GM12892 (cell line): ENCODE data around the gene GRHPR.
"Not testable (repeated sequence)": the region's sequence is repeated elsewhere in the genome, so short reads cannot be mapped to it uniquely, and the experiment has no call there.

Experiments used
- DNase-seq: peaks from one replicate; pipeline ENCODE4 v3.0.0; 2011; ENCODE audit not compliant: insufficient read length
- FAIRE-seq: peaks from 2 replicates; lab custom pipeline; 2011; peaks lifted over from hg19 to GRCh38; lab: Jason Lieb, UNC
- POLR2A ChIP-seq: IDR thresholded peaks from 2 replicates; pipeline ENCODE4 v1.6.1; 2011; ENCODE audit warnings: low read depth, low read length, control low read depth
- POLR2AphosphoS5 ChIP-seq: IDR thresholded peaks from 2 replicates; pipeline ENCODE4 v1.6.1; 2011; ENCODE audit warnings: low read depth, low read length, control low read depth
- TAF1 ChIP-seq: IDR thresholded peaks from 2 replicates; pipeline ENCODE4 v1.6.1; 2011; ENCODE audit warnings: low read depth, mild to moderate bottlenecking, control low read depth, low read length, borderline replicate concordance

The GRHPR gene

GRCh38 chr9:37382982-37383357 is 39.5 kb upstream of the GRHPR start:
- TF ChIP-seq TAF1 (no peak), POLR2A (no peak), POLR2AphosphoS5 (no peak)
- no peak for DNase-seq
- FAIRE-seq, result peak; percentile 78

- TF ChIP-seq POLR2AphosphoS5 (no peak), POLR2A (no peak), TAF1 (no peak)
- DNase-seq (no peak), FAIRE-seq (no peak)
Measured at GRCh38 chr9:37383393-37383792, 39.1 kb upstream of the GRHPR start.

GRCh38 chr9:37383876-37384746 is 38.4 kb upstream of the GRHPR start:
- no peak for FAIRE-seq
- DNase-seq, result no peak
- no peak for TF ChIP-seq POLR2AphosphoS5
- TF ChIP-seq TAF1, result no peak
- TF ChIP-seq POLR2A, result no peak

DNA sequence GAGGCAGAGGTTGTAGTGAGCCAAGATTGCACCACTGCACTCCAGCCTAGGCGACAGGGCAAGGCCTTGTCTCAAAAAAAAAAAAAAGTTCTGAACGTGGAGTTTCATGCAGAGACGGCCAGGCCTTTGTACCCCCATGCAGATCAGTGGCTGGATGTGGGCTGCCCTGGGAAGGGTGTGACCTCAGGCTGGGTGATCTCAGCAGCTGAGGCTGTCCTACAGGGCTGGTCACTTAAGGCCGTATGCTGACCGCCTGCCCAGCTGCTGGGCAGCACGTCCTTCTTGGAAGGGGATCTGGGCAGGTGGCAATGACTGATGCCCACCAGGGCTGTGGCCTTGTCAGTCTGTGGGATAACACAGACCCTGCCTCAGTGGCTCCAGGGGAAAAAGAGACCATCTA is 37.2 kb upstream of the GRHPR start:
- no peak for FAIRE-seq
- TF ChIP-seq POLR2AphosphoS5 (no peak), TAF1 (no peak), POLR2A (no peak)
- no peak for DNase-seq

- DNase-seq (no peak), FAIRE-seq (no peak)
- TF ChIP-seq POLR2A (no peak), POLR2AphosphoS5 (no peak), TAF1 (no peak)
Measured at GRCh38 chr9:37386988-37387387, 35.5 kb upstream of the GRHPR start.

GRCh38 chr9:37390759-37391158 is 31.7 kb upstream of the GRHPR start:
- peak; percentile 87 for FAIRE-seq
- TF ChIP-seq POLR2AphosphoS5, result no peak
- TF ChIP-seq TAF1, result no peak
- no peak for TF ChIP-seq POLR2A
- DNase-seq, result peak; percentile 70

DNA sequence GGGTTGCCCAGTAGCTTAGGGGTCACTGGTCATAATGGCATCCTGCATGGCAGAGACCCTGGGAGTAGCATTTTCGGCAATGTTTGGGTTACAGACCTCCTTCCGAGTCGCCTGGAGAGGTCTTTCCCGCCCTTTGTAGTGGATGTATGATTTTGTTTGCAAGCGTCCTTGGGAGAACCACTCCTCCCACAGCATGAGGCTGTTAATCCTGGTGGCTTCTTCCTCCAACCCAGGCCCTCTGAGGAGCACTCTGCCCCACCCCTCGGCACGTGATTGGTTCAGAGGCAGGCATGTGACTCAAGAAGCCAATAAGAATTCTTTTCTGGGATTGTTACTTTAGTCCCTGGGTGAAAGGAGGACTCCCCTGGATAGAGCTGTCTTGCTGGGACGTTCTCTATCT is 30.2 kb upstream of the GRHPR start:
- no peak for DNase-seq
- TF ChIP-seq POLR2AphosphoS5 (no peak), POLR2A (no peak), TAF1 (no peak)
- FAIRE-seq, result no peak

DNA sequence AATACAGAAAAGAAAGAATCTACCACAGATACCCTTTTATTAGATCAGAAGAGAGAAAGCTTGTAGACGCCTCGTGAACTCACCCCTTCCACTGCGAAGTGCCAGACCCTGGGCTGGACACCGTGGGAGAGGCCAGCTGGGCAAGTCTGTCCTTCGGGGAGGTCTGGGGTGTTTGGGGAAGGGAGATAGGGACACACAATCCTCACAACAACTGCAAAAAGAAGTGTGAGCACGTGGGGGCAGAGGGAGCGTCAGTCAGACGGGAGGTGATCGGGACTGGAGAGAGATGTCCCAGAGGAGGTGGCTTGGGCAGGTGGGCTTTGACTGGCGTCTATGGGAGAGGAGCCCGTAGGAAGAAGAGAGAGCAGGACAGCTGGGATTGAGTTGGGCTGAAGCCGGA is 27.3 kb upstream of the GRHPR start:
- no peak for FAIRE-seq
- TF ChIP-seq TAF1, result no peak
- no peak for TF ChIP-seq POLR2A
- TF ChIP-seq POLR2AphosphoS5, result no peak

DNA sequence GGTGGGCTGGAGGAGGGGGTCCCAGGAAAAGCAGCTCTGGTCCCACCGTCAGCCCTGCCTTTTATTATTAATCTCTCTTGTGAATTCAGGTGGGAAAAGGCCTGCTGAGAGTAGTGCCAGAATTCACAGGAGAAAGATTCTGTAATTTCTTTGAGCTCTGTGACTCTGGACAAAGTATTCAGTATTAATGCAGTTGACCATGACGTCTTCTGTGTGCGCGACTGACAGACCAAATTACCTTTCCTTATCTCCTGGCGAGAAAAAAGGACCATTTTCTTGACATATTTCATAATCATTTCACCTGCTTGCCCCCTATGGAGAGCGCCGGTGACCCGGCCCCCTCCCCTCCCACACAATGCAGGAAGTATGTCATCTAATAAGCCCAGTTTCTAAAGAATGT is 26.8 kb upstream of the GRHPR start:
- DNase-seq, result no peak
- TF ChIP-seq POLR2A (no peak), TAF1 (no peak), POLR2AphosphoS5 (no peak)
- peak; percentile 21 for FAIRE-seq

More for the DNA sequence above, 27.3 kb upstream of the GRHPR start:
- DNase-seq, result no peak

DNA sequence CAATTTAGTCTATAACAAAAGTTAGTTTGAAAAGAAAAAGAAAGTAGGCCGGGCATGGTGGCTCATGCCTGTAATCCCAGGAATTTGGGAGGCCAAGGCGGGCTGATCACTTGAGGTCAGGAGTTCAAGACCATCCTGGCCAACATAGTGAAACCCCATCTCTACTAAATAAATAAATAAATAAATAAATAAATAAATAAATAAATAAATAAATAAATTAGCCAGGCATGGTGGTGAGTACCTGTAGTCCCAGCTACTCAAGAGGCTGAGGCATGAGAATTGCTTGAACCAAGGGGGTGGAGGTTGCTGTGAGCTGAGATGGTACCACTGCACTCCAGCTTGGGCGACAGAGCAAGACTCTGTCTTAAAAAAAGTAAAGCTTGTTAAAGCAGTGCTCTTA is 24.5 kb upstream of the GRHPR start:
- DNase-seq, FAIRE-seq: not testable (repeated sequence)

- TF ChIP-seq POLR2A, result no peak
- no peak for TF ChIP-seq TAF1
- TF ChIP-seq POLR2AphosphoS5, result no peak
- FAIRE-seq (peak; percentile 77), DNase-seq (no peak)
Measured at GRCh38 chr9:37398464-37399025, 24.0 kb upstream of the GRHPR start.

DNA sequence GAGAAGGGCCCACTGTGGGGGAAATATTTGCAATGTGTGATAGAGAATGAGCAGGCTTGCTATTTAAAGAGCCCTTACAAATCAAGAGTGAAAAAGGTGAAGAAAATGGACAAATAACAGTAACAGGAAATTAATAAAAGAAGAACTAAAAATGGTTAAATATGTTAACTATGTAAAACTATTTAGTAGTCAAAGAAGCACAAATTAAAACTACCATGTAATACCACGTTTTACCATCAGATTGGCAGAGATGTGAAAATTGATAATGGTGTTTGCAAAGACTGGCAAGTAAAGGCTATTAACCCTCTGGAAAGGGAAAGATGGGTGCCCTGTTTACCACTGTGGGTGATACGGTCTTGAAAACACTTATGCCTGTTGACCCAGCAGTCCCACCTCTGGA is 23.2 kb upstream of the GRHPR start:
- DNase-seq (no peak), FAIRE-seq (no peak)
- TF ChIP-seq POLR2A (no peak), POLR2AphosphoS5 (no peak), TAF1 (no peak)
